ENCODE data around the gene STAT6.
A peak's percentile ranks its signal among the peaks of the same experiment; 100 is the strongest.

The STAT6 gene

GRCh38 chr12:57135527-57136326, 24.6 kb upstream of the STAT6 start:
- Mint-ChIP-seq H3K27ac (no peak overlapping the region), H3K9me3 (no peaks in the 10 kb centered on the region), H3K4me1 (no peaks in the 10 kb centered on the region), H3K4me3 (no peak overlapping the region), H3K27me3 (peaks cover 47% of the 10 kb centered on the region), H3K36me3 (no peaks in the 10 kb centered on the region)
- CTCF ChIA-PET, result interaction anchor here (2.4 kb wide), 1 partner anchor 11 kb away, joined by 11 read pairs; no protein-coding TSS in a partner anchor
- no peak for DNase-seq

DNA sequence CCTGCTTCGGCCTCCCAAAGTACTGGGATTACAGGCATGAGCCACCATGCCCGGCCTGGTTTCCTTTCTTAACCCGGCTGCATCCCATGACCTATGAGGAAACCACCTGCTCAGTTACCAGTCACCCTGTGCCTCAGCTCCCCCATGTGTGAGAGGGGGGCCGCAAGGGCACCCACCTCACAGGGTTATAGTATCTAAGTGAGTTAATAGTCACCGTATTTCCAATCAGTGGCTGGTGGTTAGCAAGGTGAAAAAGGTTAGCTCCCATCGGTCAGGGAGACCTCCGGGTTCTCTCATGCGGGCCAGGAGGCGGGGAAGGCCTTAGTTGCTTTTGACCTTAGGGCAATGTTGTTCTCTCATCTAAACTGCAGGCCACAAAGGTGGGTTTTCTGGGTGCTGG, 23.8 kb upstream of the STAT6 start:
- no peaks in the 10 kb centered on the region for H3K9me3 Mint-ChIP-seq
- no peak for DNase-seq
- CTCF ChIA-PET, result interaction anchor here (2.4 kb wide), 1 partner anchor 11 kb away, joined by 11 read pairs; no protein-coding TSS in a partner anchor
- H3K4me3 Mint-ChIP-seq, result no peak overlapping the region
- no peaks in the 10 kb centered on the region for H3K36me3 Mint-ChIP-seq
- peaks cover 55% of the 10 kb centered on the region for H3K27me3 Mint-ChIP-seq
- no peak overlapping the region for H3K27ac Mint-ChIP-seq
- H3K4me1 Mint-ChIP-seq, result peaks cover under 1% of the 10 kb centered on the region

- peaks cover 5% of the 10 kb centered on the region for H3K4me1 Mint-ChIP-seq
Measured at GRCh38 chr12:57133916-57134315, 22.8 kb upstream of the STAT6 start.

DNA sequence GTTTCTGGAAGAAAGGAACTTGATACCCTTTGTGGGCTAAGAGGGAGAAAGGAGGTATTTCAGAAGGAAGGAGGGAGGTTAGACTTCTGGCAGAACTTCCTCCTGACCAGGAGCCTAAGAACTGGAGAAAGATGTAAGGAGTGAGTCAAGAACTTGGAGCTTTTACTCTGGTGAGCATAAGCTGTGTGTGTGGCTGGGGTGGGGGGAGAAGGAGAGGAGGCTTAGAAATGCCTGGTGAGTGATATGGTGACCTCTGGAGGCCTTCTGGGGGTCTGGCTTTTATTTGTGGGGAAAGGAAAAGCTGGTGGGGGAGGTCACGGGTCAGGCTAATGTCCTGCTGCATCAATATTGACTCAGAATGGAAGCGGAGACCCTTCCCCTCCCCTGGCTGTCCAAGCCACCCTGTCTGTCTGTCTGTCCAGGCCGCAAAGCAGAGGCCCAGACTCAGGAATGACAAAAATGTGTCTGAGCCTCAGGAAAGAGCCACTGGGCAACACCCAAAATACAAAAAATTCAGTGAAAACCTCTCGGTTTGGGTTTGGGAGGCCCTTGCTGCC, 21.9 kb upstream of the STAT6 start:
- CTCF ChIA-PET, result interaction anchor here (2.4 to 3.5 kb wide), 2 partner anchors 9 to 40 kb away, joined by 11 to 13 read pairs; no protein-coding TSS in a partner anchor
- no peaks in the 10 kb centered on the region for H3K36me3 Mint-ChIP-seq
- H3K4me3 Mint-ChIP-seq, result no peak overlapping the region
- no peak for DNase-seq
- H3K27me3 Mint-ChIP-seq, result peaks cover 66% of the 10 kb centered on the region
- H3K9me3 Mint-ChIP-seq, result no peaks in the 10 kb centered on the region
- peaks cover 5% of the 10 kb centered on the region for H3K4me1 Mint-ChIP-seq
- H3K27ac Mint-ChIP-seq, result no peak overlapping the region

More at GRCh38 chr12:57133916-57134315, 22.8 kb upstream of the STAT6 start:
- peaks cover 65% of the 10 kb centered on the region for H3K27me3 Mint-ChIP-seq
- H3K4me3 Mint-ChIP-seq, result no peak overlapping the region
- no peaks in the 10 kb centered on the region for H3K36me3 Mint-ChIP-seq
- no peak overlapping the region for H3K27ac Mint-ChIP-seq
- H3K9me3 Mint-ChIP-seq, result no peaks in the 10 kb centered on the region
- DNase-seq, result no peak
- CTCF ChIA-PET, result interaction anchor here (2.4 kb wide), 1 partner anchor 10 kb away, joined by 11 read pairs; no protein-coding TSS in a partner anchor

- Mint-ChIP-seq H3K9me3 (no peaks in the 10 kb centered on the region), H3K36me3 (no peaks in the 10 kb centered on the region), H3K27ac (no peak overlapping the region), H3K4me3 (no peak overlapping the region), H3K27me3 (peaks cover 70% of the 10 kb centered on the region), H3K4me1 (peaks cover 8% of the 10 kb centered on the region)
- DNase-seq, result no peak
- CTCF ChIA-PET, result interaction anchor here (0.9 to 3.5 kb wide), 2 partner anchors 20 to 41 kb away, joined by 3 to 13 read pairs; no protein-coding TSS in a partner anchor
Measured at GRCh38 chr12:57131896-57132744, 21.0 kb upstream of the STAT6 start.

DNA sequence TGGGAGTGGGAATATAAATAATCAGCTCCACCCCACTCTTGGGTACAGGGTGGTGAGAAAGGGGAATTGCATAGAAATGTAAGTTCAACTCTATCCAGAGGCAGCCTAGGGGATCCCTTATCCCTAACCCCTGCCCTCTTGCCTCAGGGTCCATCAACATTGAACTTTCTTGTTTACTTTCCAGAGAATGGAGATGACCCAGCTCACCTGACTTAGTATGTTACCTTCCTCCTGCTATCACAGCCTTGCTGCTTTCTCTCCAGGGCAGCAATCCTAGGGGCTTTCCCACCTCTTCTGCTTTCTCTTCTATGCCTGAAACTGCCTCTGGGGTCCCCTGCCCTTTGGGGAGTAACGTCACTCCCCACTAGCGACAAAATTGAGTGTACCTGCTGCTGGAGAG, 19.8 kb upstream of the STAT6 start:
- Mint-ChIP-seq H3K4me3 (no peak overlapping the region), H3K27me3 (peaks cover 82% of the 10 kb centered on the region), H3K36me3 (no peaks in the 10 kb centered on the region), H3K9me3 (no peaks in the 10 kb centered on the region), H3K27ac (no peak overlapping the region), H3K4me1 (peaks cover 12% of the 10 kb centered on the region)
- CTCF ChIA-PET, result interaction anchor here (3.5 to 10.6 kb wide), 2 partner anchors 42 to 53 kb away, joined by 13 to 151 read pairs; no protein-coding TSS in a partner anchor
- no peak for DNase-seq

- CTCF ChIA-PET, result interaction anchor here (0.8 to 10.6 kb wide), 3 partner anchors 40 to 54 kb away, joined by 3 to 151 read pairs (median 13); no protein-coding TSS in a partner anchor
Measured at GRCh38 chr12:57129889-57130288, 18.7 kb upstream of the STAT6 start.

GRCh38 chr12:57129321-57129842, 18.2 kb upstream of the STAT6 start:
- peaks cover 14% of the 10 kb centered on the region for H3K4me1 Mint-ChIP-seq
- CTCF ChIA-PET, result interaction anchor here (1.5 to 10.6 kb wide), 3 partner anchors 44 to 85 kb away, joined by 4 to 151 read pairs (median 13); no protein-coding TSS in a partner anchor
- peak overlapping the region; percentile 62 for H3K4me3 Mint-ChIP-seq
- DNase-seq, result no peak
- H3K36me3 Mint-ChIP-seq, result no peaks in the 10 kb centered on the region
- no peak overlapping the region for H3K27ac Mint-ChIP-seq
- H3K27me3 Mint-ChIP-seq, result peaks cover 96% of the 10 kb centered on the region
- H3K9me3 Mint-ChIP-seq, result no peaks in the 10 kb centered on the region

More at GRCh38 chr12:57129889-57130288, 18.7 kb upstream of the STAT6 start:
- H3K9me3 Mint-ChIP-seq, result no peaks in the 10 kb centered on the region
- peak overlapping the region; percentile 62 for H3K4me3 Mint-ChIP-seq
- H3K27ac Mint-ChIP-seq, result no peak overlapping the region
- H3K4me1 Mint-ChIP-seq, result peaks cover 12% of the 10 kb centered on the region
- DNase-seq, result no peak
- no peaks in the 10 kb centered on the region for H3K36me3 Mint-ChIP-seq
- peaks cover 91% of the 10 kb centered on the region for H3K27me3 Mint-ChIP-seq

GRCh38 chr12:57128519-57129247, 17.5 kb upstream of the STAT6 start:
- H3K36me3 Mint-ChIP-seq, result no peaks in the 10 kb centered on the region
- H3K9me3 Mint-ChIP-seq, result peaks cover 4% of the 10 kb centered on the region
- H3K4me3 Mint-ChIP-seq, result peak overlapping the region; percentile 82
- no peak for DNase-seq
- H3K27ac Mint-ChIP-seq, result no peak overlapping the region
- H3K27me3 Mint-ChIP-seq, result peaks cover 93% of the 10 kb centered on the region
- CTCF ChIA-PET, result interaction anchor here (1.0 to 10.6 kb wide), 6 partner anchors 17 to 113 kb away, joined by 4 to 151 read pairs (median 10); partner anchors contain the start of gene STAT6
- H3K4me1 Mint-ChIP-seq, result peaks cover 16% of the 10 kb centered on the region

DNA sequence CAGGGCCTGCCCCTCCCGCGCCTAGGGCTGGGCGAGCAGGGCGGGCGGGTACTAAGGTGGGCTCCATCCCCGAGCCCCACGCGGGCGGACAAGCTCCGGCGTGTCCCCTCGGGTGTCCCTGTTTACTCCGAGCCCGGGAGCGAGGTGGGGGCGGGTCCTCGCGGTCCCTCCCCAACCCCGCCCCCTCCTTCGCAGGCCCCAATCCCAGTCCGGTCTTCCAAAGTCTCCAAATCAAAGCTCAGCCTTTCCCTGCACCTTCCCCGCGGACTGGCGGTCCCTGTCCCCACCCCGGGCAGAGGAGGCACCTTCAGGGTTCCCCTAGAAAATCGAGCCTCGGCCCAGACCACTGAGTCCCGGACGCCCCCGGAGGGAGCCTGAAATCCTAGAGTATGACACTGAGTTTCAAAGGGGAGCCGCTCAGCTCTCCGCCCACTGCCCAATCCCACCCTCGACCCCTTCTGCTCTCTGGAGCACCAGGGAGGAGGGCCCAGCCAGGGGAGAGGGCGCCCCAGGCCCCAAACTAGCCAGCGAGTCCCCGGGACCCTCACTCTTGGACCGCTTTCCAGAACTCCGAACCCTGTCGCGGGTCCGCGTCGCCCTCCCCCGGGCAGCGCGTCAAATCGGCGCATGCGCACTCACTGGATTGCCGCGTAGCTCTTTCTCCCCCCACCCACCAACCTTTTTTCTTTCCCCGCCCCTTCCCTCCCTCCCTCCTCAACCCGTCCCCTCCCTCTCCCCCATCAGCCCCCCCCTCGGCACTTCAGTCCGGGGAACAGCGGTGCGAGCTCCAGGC, 16.8 kb upstream of the STAT6 start, which contains the start of gene LRP1:
LRP1 (plus strand) TSS at position 758 of the 793 bp plus-strand sequence. CDS start 482 bp downstream, outside the sequence.
- DNase-seq, result peak; percentile 82
- peaks cover 87% of the 10 kb centered on the region for H3K27me3 Mint-ChIP-seq
- H3K4me1 Mint-ChIP-seq, result peaks cover 16% of the 10 kb centered on the region
- peaks cover 7% of the 10 kb centered on the region for H3K9me3 Mint-ChIP-seq
- CTCF ChIA-PET, result interaction anchor here (1.0 to 10.6 kb wide), 7 partner anchors 16 to 114 kb away, joined by 4 to 151 read pairs (median 8); partner anchors contain the start of gene STAT6
- peak within 1 kb of the TSS; percentile 44 for H3K27ac Mint-ChIP-seq
- H3K36me3 Mint-ChIP-seq, result no peaks in the 10 kb centered on the region
- H3K4me3 Mint-ChIP-seq, result peak within 1 kb of the TSS; percentile 82

DNA sequence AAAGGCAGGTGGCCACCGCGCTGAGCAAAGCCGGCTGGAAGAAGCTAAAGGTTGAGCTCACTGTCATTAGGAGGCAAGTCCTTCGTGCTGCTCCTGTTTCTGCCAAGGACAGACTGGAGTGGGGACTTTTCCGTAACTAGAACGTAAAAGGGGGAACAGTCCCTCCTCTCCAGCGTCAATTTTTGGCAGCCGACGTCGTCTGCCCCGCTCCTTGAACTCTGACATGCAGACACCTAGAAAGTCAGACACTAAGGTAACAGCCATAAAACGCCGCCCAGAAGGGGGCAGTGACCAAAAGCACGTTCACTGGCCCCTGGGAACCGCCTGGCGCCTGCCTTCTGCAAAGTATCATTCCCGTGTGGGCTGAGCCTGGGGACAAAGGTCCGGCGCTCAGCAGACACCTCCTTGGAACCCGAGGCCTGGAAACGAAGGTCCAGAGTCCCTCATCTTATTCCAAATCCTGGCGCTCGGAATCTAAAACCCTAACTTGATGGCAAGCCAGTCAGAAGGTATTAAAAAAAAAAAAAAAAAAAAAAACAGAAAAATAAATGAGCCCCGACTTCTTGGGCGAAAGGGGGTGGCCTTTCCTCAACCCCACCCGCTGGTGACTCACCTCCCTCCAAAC, 16.1 kb upstream of the STAT6 start:
- no peak overlapping the region for H3K27ac Mint-ChIP-seq
- peaks cover 86% of the 10 kb centered on the region for H3K27me3 Mint-ChIP-seq
- DNase-seq, result peak; percentile 62
- peaks cover 7% of the 10 kb centered on the region for H3K9me3 Mint-ChIP-seq
- CTCF ChIA-PET, result interaction anchor here (0.7 to 10.6 kb wide), 8 partner anchors 15 to 126 kb away, joined by 3 to 151 read pairs (median 8); partner anchors contain the start of gene STAT6
- no peaks in the 10 kb centered on the region for H3K36me3 Mint-ChIP-seq
- peaks cover 16% of the 10 kb centered on the region for H3K4me1 Mint-ChIP-seq
- peak overlapping the region; percentile 82 for H3K4me3 Mint-ChIP-seq

DNA sequence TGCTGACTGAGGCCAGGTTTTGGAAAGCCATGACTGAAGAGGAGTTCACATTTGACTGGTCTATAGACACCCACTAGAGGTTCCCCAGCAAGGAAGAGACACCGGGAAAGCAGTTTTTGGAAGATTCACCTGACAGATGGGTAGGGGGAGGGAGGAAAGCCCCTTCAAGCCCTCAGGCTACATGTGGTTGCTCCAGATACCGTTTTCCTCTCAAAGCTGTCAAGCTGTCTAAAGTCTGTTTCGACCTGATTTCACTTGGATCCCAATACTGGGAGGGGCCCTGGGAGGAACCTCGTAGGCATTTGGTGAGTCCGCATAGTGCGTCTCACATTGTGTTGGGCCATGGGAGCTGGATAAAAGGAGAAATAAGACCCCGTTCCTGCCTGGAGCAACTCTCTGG, 15.4 kb upstream of the STAT6 start:
- Mint-ChIP-seq H3K27me3 (peaks cover 79% of the 10 kb centered on the region), H3K36me3 (no peaks in the 10 kb centered on the region), H3K27ac (no peak overlapping the region), H3K4me1 (peaks cover 16% of the 10 kb centered on the region), H3K9me3 (peaks cover 7% of the 10 kb centered on the region), H3K4me3 (no peak overlapping the region)
- no peak for DNase-seq
- CTCF ChIA-PET, result interaction anchor here (0.7 to 10.6 kb wide), 8 partner anchors 15 to 125 kb away, joined by 3 to 151 read pairs (median 8); partner anchors contain the start of gene STAT6

Measured in activated naive CD4-positive, alpha-beta T cell treated with anti-CD3 and anti-CD28 coated beads, Interleukin-2, amount 10 ng/mL, durations not matched to agents 7 days and 5 days (primary cell).